ENCODE measurements around the gene SYTL5. TPM values are rescaled to one million over a fixed set of nuclear protein-coding genes. Genes with fewer than 3 reads are reported as not detected.

SYTL5 gene
- total RNA-seq, 1 donor from 2014 or later: 8.8 TPM

DNA sequence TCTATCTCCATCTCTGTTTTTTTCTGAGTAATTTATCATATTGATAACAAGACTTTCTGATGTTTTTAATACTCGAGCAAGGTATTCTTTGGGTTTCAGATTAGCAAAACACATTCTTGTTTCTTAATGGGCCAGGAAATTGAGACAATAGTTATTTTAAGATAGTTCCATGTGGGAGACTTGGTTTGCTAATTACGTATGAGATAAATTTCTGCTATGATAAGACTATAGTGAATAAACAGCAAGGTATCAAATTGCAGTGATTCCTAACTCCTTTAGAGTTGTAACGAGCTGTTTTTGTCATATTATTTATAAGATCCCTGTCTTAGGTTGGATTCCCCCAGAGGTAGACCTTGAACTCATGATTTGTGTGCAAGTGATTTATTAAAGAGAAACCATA is 38.3 kb downstream of the SYTL5 start:
- no peak overlapping the region for H3K27ac Mint-ChIP-seq
- TF ChIP-seq, protein P1, sequence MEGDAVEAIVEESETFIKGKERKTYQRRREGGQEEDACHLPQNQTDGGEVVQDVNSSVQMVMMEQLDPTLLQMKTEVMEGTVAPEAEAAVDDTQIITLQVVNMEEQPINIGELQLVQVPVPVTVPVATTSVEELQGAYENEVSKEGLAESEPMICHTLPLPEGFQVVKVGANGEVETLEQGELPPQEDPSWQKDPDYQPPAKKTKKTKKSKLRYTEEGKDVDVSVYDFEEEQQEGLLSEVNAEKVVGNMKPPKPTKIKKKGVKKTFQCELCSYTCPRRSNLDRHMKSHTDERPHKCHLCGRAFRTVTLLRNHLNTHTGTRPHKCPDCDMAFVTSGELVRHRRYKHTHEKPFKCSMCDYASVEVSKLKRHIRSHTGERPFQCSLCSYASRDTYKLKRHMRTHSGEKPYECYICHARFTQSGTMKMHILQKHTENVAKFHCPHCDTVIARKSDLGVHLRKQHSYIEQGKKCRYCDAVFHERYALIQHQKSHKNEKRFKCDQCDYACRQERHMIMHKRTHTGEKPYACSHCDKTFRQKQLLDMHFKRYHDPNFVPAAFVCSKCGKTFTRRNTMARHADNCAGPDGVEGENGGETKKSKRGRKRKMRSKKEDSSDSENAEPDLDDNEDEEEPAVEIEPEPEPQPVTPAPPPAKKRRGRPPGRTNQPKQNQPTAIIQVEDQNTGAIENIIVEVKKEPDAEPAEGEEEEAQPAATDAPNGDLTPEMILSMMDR (IDR thresholded peaks at IDR 0.05; ENCODE audit: unreplicated experiment): no peak
- H3K36me3 Mint-ChIP-seq (ENCODE audit: insufficient read depth): peaks cover 2% of the 10 kb centered on the region
- no peaks in the 10 kb centered on the region for H3K27me3 Mint-ChIP-seq
- peaks cover 35% of the 10 kb centered on the region for H3K9me3 Mint-ChIP-seq (ENCODE audit: low read depth)
- H3K4me3 Mint-ChIP-seq (ENCODE audit: low read depth): no peak overlapping the region
- peaks cover 12% of the 10 kb centered on the region for H3K4me1 Mint-ChIP-seq (ENCODE audit: low read depth)
- no peak for DNase-seq (ENCODE audit: low spot score, unreplicated experiment)

DNA sequence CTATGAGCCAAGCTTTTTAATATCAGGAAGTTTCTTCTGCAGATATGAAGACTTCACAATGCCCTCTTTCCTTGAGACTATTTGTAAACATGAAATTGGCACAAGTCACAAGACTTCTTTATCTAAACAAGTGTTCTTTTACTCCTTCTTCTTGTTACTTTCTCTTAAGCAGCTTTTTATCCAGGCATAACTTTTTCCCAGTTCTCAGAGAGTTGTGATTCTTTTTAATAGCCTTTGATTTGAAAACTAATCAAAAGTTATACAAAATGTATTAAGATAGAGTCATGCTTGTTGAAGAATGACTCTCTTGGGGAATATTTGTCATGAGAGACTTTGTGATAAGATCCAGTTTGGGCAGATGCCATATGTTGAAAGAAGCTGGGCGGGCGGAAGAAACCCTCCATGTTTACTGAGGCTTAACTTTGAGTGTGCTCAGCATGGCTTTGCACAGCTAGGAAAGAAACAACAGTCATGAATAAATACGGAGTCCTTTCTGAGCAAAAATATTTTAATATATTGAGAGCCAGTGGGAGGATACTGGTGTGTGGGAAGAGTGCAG is 39.3 kb downstream of the SYTL5 start:
- DNase-seq (ENCODE audit: low spot score, unreplicated experiment): no peak
- Mint-ChIP-seq H3K27ac (no peak overlapping the region), H3K36me3 (ENCODE audit: insufficient read depth) (no peaks in the 10 kb centered on the region), H3K9me3 (ENCODE audit: low read depth) (peaks cover 31% of the 10 kb centered on the region), H3K27me3 (no peaks in the 10 kb centered on the region), H3K4me1 (ENCODE audit: low read depth) (peaks cover 12% of the 10 kb centered on the region), H3K4me3 (ENCODE audit: low read depth) (no peak overlapping the region)
- TF ChIP-seq, protein P1 (IDR thresholded peaks at IDR 0.05; ENCODE audit: unreplicated experiment): no peak

- Mint-ChIP-seq H3K9me3 (ENCODE audit: low read depth) (peaks cover 30% of the 10 kb centered on the region), H3K4me3 (ENCODE audit: low read depth) (no peak overlapping the region), H3K4me1 (ENCODE audit: low read depth) (peaks cover 11% of the 10 kb centered on the region), H3K27ac (no peak overlapping the region), H3K36me3 (ENCODE audit: insufficient read depth) (no peaks in the 10 kb centered on the region), H3K27me3 (no peaks in the 10 kb centered on the region)
- DNase-seq (ENCODE audit: low spot score, unreplicated experiment): no peak
- TF ChIP-seq, protein P1 (IDR thresholded peaks at IDR 0.05; ENCODE audit: unreplicated experiment): no peak
These were observed 42.5 kb downstream of the SYTL5 start for GRCh38 chrX:38048886-38049285.

- DNase-seq (ENCODE audit: low spot score, unreplicated experiment): no peak
- Mint-ChIP-seq H3K4me1 (ENCODE audit: low read depth) (no peaks in the 10 kb centered on the region), H3K4me3 (ENCODE audit: low read depth) (no peak overlapping the region), H3K27ac (no peak overlapping the region), H3K27me3 (no peaks in the 10 kb centered on the region), H3K9me3 (ENCODE audit: low read depth) (peaks cover 24% of the 10 kb centered on the region), H3K36me3 (ENCODE audit: insufficient read depth) (no peaks in the 10 kb centered on the region)
- TF ChIP-seq, protein P1 (IDR thresholded peaks at IDR 0.05; ENCODE audit: unreplicated experiment): no peak
These were observed 44.5 kb downstream of the SYTL5 start for GRCh38 chrX:38050806-38051205.

DNA sequence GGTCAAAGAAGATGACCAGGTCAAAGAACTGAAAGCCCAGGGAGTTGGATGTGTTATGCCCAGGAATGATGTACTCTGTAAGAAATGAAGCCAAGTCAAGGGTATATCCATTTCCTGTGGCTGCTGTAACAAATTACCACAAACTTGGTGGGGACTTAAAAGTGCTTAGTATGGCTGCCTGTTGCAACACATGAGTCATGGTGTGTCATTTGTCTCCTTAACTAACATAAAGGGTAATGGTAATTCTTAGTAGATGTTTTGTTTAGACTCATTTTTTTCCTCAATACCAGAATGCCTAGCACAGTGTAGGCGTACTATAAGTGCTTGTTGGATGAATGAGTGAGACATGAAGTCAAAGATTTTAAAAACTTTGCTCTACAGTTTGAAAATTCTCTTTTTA is 45.7 kb downstream of the SYTL5 start:
- H3K36me3 Mint-ChIP-seq (ENCODE audit: insufficient read depth): peaks cover 2% of the 10 kb centered on the region
- peaks cover 20% of the 10 kb centered on the region for H3K9me3 Mint-ChIP-seq (ENCODE audit: low read depth)

More for the DNA sequence above, 45.7 kb downstream of the SYTL5 start:
- no peaks in the 10 kb centered on the region for H3K27me3 Mint-ChIP-seq
- no peak overlapping the region for H3K4me3 Mint-ChIP-seq (ENCODE audit: low read depth)
- H3K27ac Mint-ChIP-seq: no peak overlapping the region
- no peaks in the 10 kb centered on the region for H3K4me1 Mint-ChIP-seq (ENCODE audit: low read depth)
- no peak for DNase-seq (ENCODE audit: low spot score, unreplicated experiment)
- TF ChIP-seq, protein P1 (IDR thresholded peaks at IDR 0.05; ENCODE audit: unreplicated experiment): no peak
